Hepatocyte (in vitro differentiated cells): ENCODE data around the gene CNGA3.

Experiments
- EZH2 ChIP-seq: fragments of 200-600 bp; sonication (generic); IDR thresholded peaks from 2 replicates; pipeline ENCODE4 v1.6.1; 2016; ENCODE audit warnings: antibody characterized with exemption, mild to moderate bottlenecking, borderline replicate concordance
- TF ChIP-seq, protein P1 (sequence below): fragments of 200-600 bp; sonication (generic); IDR thresholded peaks from 2 replicates; pipeline ENCODE4 v1.5.1; 2016; ENCODE audit warnings: antibody characterized with exemption, mild to moderate bottlenecking; ENCODE audit not compliant: poor library complexity

DNA sequence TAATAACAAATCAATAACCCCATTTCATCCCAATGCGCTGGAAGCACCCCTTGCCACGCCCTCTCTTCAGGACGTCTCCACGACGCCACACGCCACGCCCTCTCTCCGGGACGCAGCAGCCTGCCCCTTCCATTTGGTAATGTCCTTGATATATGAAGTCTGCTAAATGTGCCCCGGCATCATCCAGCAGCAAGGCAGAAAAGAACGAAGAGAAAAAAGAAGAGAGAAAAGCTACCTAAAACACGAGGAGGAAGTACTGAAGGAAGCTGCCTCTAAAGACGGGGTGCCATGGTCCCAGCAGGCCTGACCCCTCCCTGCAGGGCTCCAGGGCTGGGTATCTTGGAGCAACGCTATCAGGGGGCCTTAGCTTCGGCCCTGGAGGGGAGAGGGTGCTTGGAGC, 41.8 kb downstream of the CNGA3 start:
- TF ChIP-seq EZH2, result no peak
- TF ChIP-seq, protein P1, sequence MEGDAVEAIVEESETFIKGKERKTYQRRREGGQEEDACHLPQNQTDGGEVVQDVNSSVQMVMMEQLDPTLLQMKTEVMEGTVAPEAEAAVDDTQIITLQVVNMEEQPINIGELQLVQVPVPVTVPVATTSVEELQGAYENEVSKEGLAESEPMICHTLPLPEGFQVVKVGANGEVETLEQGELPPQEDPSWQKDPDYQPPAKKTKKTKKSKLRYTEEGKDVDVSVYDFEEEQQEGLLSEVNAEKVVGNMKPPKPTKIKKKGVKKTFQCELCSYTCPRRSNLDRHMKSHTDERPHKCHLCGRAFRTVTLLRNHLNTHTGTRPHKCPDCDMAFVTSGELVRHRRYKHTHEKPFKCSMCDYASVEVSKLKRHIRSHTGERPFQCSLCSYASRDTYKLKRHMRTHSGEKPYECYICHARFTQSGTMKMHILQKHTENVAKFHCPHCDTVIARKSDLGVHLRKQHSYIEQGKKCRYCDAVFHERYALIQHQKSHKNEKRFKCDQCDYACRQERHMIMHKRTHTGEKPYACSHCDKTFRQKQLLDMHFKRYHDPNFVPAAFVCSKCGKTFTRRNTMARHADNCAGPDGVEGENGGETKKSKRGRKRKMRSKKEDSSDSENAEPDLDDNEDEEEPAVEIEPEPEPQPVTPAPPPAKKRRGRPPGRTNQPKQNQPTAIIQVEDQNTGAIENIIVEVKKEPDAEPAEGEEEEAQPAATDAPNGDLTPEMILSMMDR, result no peak
